C4-2B (cell line): Measurements from ENCODE around the gene NOXA1.

Experiments used
- ZFX ChIP-seq: fragments of 450-650 bp; IDR thresholded peaks from 2 replicates; pipeline ENCODE4 v1.6.1; 2017
- TF ChIP-seq, protein P1 (sequence below): fragments of 450-650 bp; conservative IDR thresholded peaks from 2 replicates; pipeline ENCODE4 v1.5.1; 2017; ENCODE audit warnings: mild to moderate bottlenecking

DNA sequence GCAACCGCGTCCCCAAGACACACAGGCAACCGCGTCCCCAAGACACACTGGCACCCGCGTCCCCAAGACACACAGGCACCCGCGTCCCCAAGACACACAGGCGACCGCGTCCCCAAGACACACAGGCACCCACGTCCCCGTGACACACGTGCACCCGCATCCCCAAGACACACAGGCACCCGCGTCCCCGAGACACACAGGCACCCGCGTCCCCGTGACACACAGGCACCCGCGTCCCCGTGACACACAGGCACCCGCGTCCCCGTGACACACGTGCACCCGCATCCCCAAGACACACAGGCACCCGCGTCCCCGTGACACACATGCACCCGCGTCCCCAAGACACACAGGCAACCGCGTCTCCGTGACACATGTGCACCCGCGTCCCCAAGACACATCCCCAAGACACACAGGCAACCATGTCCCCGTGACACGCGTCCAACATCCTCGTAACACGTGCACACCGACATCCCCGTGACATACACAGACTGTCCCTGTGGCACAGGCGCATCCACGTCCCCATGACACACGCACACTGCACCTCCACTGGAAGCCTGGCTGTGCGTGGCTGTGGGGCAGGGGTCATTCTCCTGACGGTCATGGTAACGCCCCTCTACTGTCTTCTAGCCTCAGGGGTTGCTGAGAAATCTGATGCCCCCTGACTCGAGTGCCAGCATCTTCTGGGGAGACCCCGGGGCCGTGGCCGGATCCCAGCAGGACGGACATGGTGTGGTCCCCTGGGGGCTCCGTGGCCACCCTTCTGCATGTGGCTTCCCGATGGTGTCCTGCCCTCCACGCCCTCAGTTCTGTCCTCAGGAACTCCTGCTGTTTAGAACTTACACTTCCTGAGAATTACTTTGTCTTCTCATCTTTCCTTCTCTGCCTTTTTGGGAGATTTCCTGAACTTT lies 24.4 kb upstream of the NOXA1 start:
- TF ChIP-seq, protein P1, sequence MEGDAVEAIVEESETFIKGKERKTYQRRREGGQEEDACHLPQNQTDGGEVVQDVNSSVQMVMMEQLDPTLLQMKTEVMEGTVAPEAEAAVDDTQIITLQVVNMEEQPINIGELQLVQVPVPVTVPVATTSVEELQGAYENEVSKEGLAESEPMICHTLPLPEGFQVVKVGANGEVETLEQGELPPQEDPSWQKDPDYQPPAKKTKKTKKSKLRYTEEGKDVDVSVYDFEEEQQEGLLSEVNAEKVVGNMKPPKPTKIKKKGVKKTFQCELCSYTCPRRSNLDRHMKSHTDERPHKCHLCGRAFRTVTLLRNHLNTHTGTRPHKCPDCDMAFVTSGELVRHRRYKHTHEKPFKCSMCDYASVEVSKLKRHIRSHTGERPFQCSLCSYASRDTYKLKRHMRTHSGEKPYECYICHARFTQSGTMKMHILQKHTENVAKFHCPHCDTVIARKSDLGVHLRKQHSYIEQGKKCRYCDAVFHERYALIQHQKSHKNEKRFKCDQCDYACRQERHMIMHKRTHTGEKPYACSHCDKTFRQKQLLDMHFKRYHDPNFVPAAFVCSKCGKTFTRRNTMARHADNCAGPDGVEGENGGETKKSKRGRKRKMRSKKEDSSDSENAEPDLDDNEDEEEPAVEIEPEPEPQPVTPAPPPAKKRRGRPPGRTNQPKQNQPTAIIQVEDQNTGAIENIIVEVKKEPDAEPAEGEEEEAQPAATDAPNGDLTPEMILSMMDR: no peak
- no peak for TF ChIP-seq ZFX
